CD14-positive monocyte (primary cell): ENCODE measurements around the gene TEX29. TPM values are rescaled to one million over a fixed set of nuclear protein-coding genes. Genes with fewer than 3 reads are reported as not detected.

Source experiments
- DNase-seq, 3 donors: peaks; one replicate each; pipeline ENCODE4 v3.0.0-alpha.2; 2011 to 2022
- H2AFZ ChIP-seq: 2 replicates; pipeline ENCODE4 v1.6.0; 2012; ENCODE audit warnings: mild to moderate bottlenecking, low read depth, low read length, inconsistent platforms; ENCODE audit not compliant: insufficient read depth, poor library complexity, severe bottlenecking
- H3K27ac ChIP-seq, 2 donors: 1 replicate in 1 of 2; 2 replicates in 1 of 2; pipeline ENCODE4 v1.5.1; 2012 to 2013; ENCODE audit warnings: low read length in 2 of 2, control low read depth in 1 of 2, inconsistent platforms in 1 of 2, low read depth in 1 of 2, mild to moderate bottlenecking in 1 of 2
- H3K27me3 ChIP-seq, 2 donors: one replicate each; pipeline versions ENCODE4 v1.6.0 to v1.6.1; 2011 to 2013; ENCODE audit warnings: low read length in 2 of 2; ENCODE audit not compliant: control insufficient read depth in 2 of 2, insufficient read depth in 2 of 2
- H3K36me3 ChIP-seq, 2 donors: replicated peaks in 1 of 2; 1 replicate in 1 of 2; 2 replicates in 1 of 2; pipeline versions ENCODE4 v1.5.1 to v1.6.1; 2012 to 2013; ENCODE audit warnings: low read length in 2 of 2, control low read depth in 1 of 2, inconsistent platforms in 1 of 2, mild to moderate bottlenecking in 1 of 2; ENCODE audit not compliant: insufficient read depth in 2 of 2, control insufficient read depth in 1 of 2
- H3K4me1 ChIP-seq, 2 donors: 1 replicate in 1 of 2; 2 replicates in 1 of 2; pipeline versions ENCODE4 v1.5.1 to v1.6.1; 2012 to 2013; ENCODE audit warnings: low read length in 2 of 2, control low read depth in 1 of 2, inconsistent platforms in 1 of 2, mild to moderate bottlenecking in 1 of 2, moderate library complexity in 1 of 2; ENCODE audit not compliant: insufficient read depth in 2 of 2, control insufficient read depth in 1 of 2
- H3K4me2 ChIP-seq: replicated peaks from 2 replicates; pipeline ENCODE3; 2012; ENCODE audit warnings: low read length, moderate library complexity, mild to moderate bottlenecking; ENCODE audit not compliant: poor library complexity, severe bottlenecking; ENCODE audit errors: extremely low read depth
- H3K4me3 ChIP-seq, 3 experiments: fragments of 200-600 bp in 1 of 3; sonication (generic) in 1 of 3; replicated peaks in 1 of 3; 1 replicate in 2 of 3; 2 replicates in 1 of 3; pipeline ENCODE4 v1.5.1; 2011 to 2013; ENCODE audit warnings: low read length in 3 of 3, mild to moderate bottlenecking in 3 of 3, control low read depth in 2 of 3, low read depth in 2 of 3, inconsistent platforms in 1 of 3, moderate library complexity in 1 of 3
- H3K79me2 ChIP-seq: 2 replicates; pipeline ENCODE4 v1.6.0; 2012; ENCODE audit warnings: mild to moderate bottlenecking, control low read depth, inconsistent platforms, low read length, moderate library complexity; ENCODE audit not compliant: insufficient read depth
- H3K9ac ChIP-seq: 2 replicates; pipeline ENCODE4 v1.6.0; 2017; ENCODE audit warnings: low read length, mild to moderate bottlenecking; ENCODE audit not compliant: insufficient read depth, poor library complexity, severe bottlenecking
- H3K9me3 ChIP-seq, 2 donors: replicated peaks in 1 of 2; 1 replicate in 1 of 2; 2 replicates in 1 of 2; pipeline versions ENCODE4 v1.5.1 to v1.6.1; 2012 to 2013; ENCODE audit warnings: low read length in 2 of 2, control low read depth in 1 of 2; ENCODE audit not compliant: control insufficient read depth in 1 of 2, insufficient read depth in 1 of 2
- H4K20me1 ChIP-seq: 2 replicates; pipeline ENCODE4 v1.6.0; 2012; ENCODE audit warnings: mild to moderate bottlenecking, low read length, control low read depth, moderate library complexity; ENCODE audit not compliant: insufficient read depth
- H3K27ac Mint-ChIP-seq, 7 donors: one replicate each; pipeline ENCODE4 v1.8.0; 2020; ENCODE audit warnings: mild to moderate bottlenecking in 7 of 7, mixed read lengths in 7 of 7, moderate library complexity in 6 of 7, inconsistent platforms in 2 of 7
- H3K27me3 Mint-ChIP-seq, 3 donors: one replicate each; pipeline ENCODE4 v1.8.0; 2021 to 2022; ENCODE audit warnings: low read depth in 3 of 3, mild to moderate bottlenecking in 3 of 3, mixed read lengths in 3 of 3, moderate library complexity in 3 of 3, inconsistent platforms in 1 of 3
- H3K36me3 Mint-ChIP-seq, 2 donors: one replicate each; pipeline ENCODE4 v1.8.0; 2020; ENCODE audit warnings: mixed read lengths in 2 of 2, inconsistent platforms in 1 of 2, mild to moderate bottlenecking in 1 of 2
- H3K4me1 Mint-ChIP-seq: one replicate; pipeline ENCODE4 v1.8.0; 2020; ENCODE audit warnings: mild to moderate bottlenecking, mixed read lengths
- H3K4me3 Mint-ChIP-seq, 2 donors: one replicate each; pipeline ENCODE4 v1.8.0; 2020; ENCODE audit warnings: mild to moderate bottlenecking in 2 of 2, mixed read lengths in 2 of 2, moderate library complexity in 1 of 2
- H3K9me3 Mint-ChIP-seq, 7 donors: one replicate each; pipeline ENCODE4 v1.8.0; 2020 to 2022; ENCODE audit warnings: mixed read lengths in 7 of 7, mild to moderate bottlenecking in 6 of 7, moderate library complexity in 6 of 7, inconsistent platforms in 2 of 7
- WGBS: methylation state at CpG from one replicate; pipeline ENCODE4 v1.1.5; 2013; ENCODE audit warnings: missing lambda C conversion rate; ENCODE audit not compliant: insufficient coverage; 5-methylcytosine and 5-hydroxymethylcytosine counted together
- intact Hi-C, 2 donors: fragments of 100-400 bp; cut with micrococcal nuclease; formaldehyde crosslinking; loops; one replicate each; pipeline versions ENCODE4 v1.15.0 to v1.15.1; 2023
- polyA plus RNA-seq, 3 donors: library from polyadenylated mRNA; depleted of rRNA in 1 of 3; unstranded in 2 of 3; stranded (reverse) in 1 of 3; fragments of 300-500 nt in 2 of 3; fragments of >200 nt in 1 of 3; fragmentation: Illumina TruSeq in 2 of 3; gene quantifications; 1 replicate in 2 of 3; 2 replicates in 1 of 3; pipeline ENCODE4 v1.2.3, GENCODE V29; 2012 to 2021
- TF ChIP-seq, protein P1 (sequence below): fragments of 200-600 bp; IDR thresholded peaks from one replicate; pipeline ENCODE4 v1.8.0; 2022; ENCODE audit warnings: antibody characterized with exemption, mild to moderate bottlenecking

Gene TEX29
- polyA plus RNA-seq, 3 donors: 0.27 to 0.29 TPM; not detected in 1

DNA sequence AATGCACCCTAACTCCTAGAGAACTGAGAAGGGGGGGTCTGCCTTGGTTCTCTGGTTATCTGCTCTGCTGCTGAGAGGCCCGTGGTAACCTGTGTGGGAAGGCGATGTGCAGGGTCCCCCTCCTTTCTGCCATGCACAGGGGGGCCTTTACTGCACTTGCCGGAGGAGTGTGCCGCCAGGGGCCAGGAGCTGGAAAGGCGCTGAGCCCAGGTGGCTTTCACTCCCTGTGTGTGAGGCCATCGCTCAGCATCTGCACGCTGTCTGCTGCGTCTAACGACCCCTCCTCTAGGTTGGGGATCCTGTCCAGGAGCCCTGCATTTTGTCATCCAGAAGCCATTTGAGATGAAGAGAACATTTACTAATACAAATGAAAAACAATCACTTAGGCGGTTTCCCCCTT is 37.0 kb upstream of the TEX29 start:
- no peak overlapping the region for H2AFZ ChIP-seq
- H3K36me3 Mint-ChIP-seq: peaks cover 84 to 96% of the 10 kb centered on the region in 2 donors
- H3K27ac ChIP-seq: no peak overlapping the region
- H3K27me3 ChIP-seq: no peaks in the 10 kb centered on the region
- H3K4me3 Mint-ChIP-seq: no peak overlapping the region
- H3K9ac ChIP-seq: no peak overlapping the region
- H3K4me3 ChIP-seq: no peak overlapping the region
- DNase-seq: no peak
- peaks cover 11% of the 10 kb centered on the region for H3K4me1 Mint-ChIP-seq
- 98% methylated on average over 5 of the region's 10 CpGs for WGBS
- peaks cover 4 to 8% of the 10 kb centered on the region in 2 donors for H3K4me1 ChIP-seq
- peaks cover 0 to 1% (median 0%) of the 10 kb centered on the region in 3 donors for H3K27me3 Mint-ChIP-seq
- H3K36me3 ChIP-seq: peaks cover 76 to 97% of the 10 kb centered on the region in 2 donors
- peak overlapping the region in 2 of 7 donors; percentile 5 to 10 for H3K27ac Mint-ChIP-seq
- TF ChIP-seq, protein P1, sequence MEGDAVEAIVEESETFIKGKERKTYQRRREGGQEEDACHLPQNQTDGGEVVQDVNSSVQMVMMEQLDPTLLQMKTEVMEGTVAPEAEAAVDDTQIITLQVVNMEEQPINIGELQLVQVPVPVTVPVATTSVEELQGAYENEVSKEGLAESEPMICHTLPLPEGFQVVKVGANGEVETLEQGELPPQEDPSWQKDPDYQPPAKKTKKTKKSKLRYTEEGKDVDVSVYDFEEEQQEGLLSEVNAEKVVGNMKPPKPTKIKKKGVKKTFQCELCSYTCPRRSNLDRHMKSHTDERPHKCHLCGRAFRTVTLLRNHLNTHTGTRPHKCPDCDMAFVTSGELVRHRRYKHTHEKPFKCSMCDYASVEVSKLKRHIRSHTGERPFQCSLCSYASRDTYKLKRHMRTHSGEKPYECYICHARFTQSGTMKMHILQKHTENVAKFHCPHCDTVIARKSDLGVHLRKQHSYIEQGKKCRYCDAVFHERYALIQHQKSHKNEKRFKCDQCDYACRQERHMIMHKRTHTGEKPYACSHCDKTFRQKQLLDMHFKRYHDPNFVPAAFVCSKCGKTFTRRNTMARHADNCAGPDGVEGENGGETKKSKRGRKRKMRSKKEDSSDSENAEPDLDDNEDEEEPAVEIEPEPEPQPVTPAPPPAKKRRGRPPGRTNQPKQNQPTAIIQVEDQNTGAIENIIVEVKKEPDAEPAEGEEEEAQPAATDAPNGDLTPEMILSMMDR: no peak
- intact Hi-C loops: no loop called here
- H3K4me2 ChIP-seq: no peak overlapping the region
- H3K9me3 ChIP-seq: no peaks in the 10 kb centered on the region
- no peaks in the 10 kb centered on the region for H3K79me2 ChIP-seq
- H3K9me3 Mint-ChIP-seq: peaks cover 0 to 3% (median 0%) of the 10 kb centered on the region in 7 donors
- H4K20me1 ChIP-seq: no peaks in the 10 kb centered on the region

DNA sequence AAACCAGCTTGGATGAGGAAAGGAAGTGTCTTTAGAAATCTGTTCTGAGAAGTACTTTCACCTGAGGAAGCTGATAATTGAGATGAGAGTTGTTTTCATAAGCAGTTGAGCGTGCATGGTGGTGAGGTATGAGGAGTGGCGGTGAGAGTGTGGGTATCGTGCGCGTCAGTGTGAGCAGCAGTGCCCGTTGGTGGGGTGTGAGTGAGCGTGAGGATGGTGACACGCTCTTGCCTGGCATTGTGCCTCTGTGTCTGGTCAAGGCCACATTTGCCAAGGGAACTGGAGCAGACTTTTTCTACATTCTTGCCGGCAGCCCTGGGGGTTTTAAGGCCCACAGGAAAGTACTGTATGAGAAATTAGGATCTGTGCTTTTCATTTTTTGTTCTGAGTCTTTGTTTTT is 36.5 kb upstream of the TEX29 start:
- no peaks in the 10 kb centered on the region for H4K20me1 ChIP-seq
- no peak overlapping the region for H3K4me2 ChIP-seq
- H3K9me3 ChIP-seq: no peaks in the 10 kb centered on the region
- TF ChIP-seq, protein P1: no peak
- DNase-seq: no peak
- peaks cover 80 to 94% of the 10 kb centered on the region in 2 donors for H3K36me3 Mint-ChIP-seq
- H3K4me3 Mint-ChIP-seq: no peak overlapping the region
- H3K27ac Mint-ChIP-seq: peak overlapping the region in 2 of 7 donors; percentile 2 to 45
- no peak overlapping the region for H3K4me3 ChIP-seq
- H3K9me3 Mint-ChIP-seq: peaks cover 0 to 3% (median 0%) of the 10 kb centered on the region in 7 donors
- H3K36me3 ChIP-seq: peaks cover 72 to 97% of the 10 kb centered on the region in 2 donors
- no peak overlapping the region for H3K9ac ChIP-seq
- no peaks in the 10 kb centered on the region for H3K79me2 ChIP-seq
- no peaks in the 10 kb centered on the region for H3K27me3 ChIP-seq
- 96% methylated on average over 9 of the region's 9 CpGs for WGBS
- peaks cover 11% of the 10 kb centered on the region for H3K4me1 Mint-ChIP-seq
- peaks cover 4 to 8% of the 10 kb centered on the region in 2 donors for H3K4me1 ChIP-seq
- no peak overlapping the region for H2AFZ ChIP-seq
- H3K27me3 Mint-ChIP-seq: peaks cover 0 to 1% (median 0%) of the 10 kb centered on the region in 3 donors
- intact Hi-C loops: no loop called here
- no peak overlapping the region for H3K27ac ChIP-seq
